Measurements from ENCODE around the gene ZNF518B.
A peak's percentile ranks its signal among the peaks of the same experiment; 100 is the strongest.
"Not testable (repeated sequence)": the region's sequence is repeated elsewhere in the genome, so short reads cannot be mapped to it uniquely, and the experiment has no call there.

ZNF518B gene

GRCh38 chr4:10458177-10458576 is 951 bp upstream of the ZNF518B start:
- no peak for DNase-seq (ENCODE audit: low read depth in 2 of 2)

- peak; percentile 20 to 23 for DNase-seq (ENCODE audit: low read depth in 2 of 2)
Measured at GRCh38 chr4:10456595-10457254, 501 bp downstream of the ZNF518B start.

GRCh38 chr4:10456260-10456594 is 999 bp downstream of the ZNF518B start:
- no peak for DNase-seq (ENCODE audit: low read depth in 2 of 2)

GRCh38 chr4:10455133-10455532 is 2.1 kb downstream of the ZNF518B start:
- DNase-seq (ENCODE audit: low read depth in 2 of 2), result no peak

- no peak for DNase-seq (ENCODE audit: low read depth in 2 of 2)
Measured at GRCh38 chr4:10454726-10455125, 2.5 kb downstream of the ZNF518B start.

GRCh38 chr4:10454121-10454520 is 3.1 kb downstream of the ZNF518B start:
- DNase-seq (ENCODE audit: low read depth in 2 of 2), result no peak

- DNase-seq (ENCODE audit: low read depth in 2 of 2), result no peak
Measured at GRCh38 chr4:10448991-10449390, 8.2 kb downstream of the ZNF518B start.

GRCh38 chr4:10442976-10443375 is 14.2 kb downstream of the ZNF518B start:
- no peak for DNase-seq (ENCODE audit: low read depth in 2 of 2)

GRCh38 chr4:10441512-10441911 is 15.7 kb downstream of the ZNF518B start:
- no peak for DNase-seq (ENCODE audit: low read depth in 2 of 2)

- DNase-seq (ENCODE audit: low read depth in 2 of 2), result no peak
Measured at GRCh38 chr4:10438924-10439323, 18.3 kb downstream of the ZNF518B start.

GRCh38 chr4:10437735-10438134 is 19.5 kb downstream of the ZNF518B start:
- DNase-seq (ENCODE audit: low read depth in 2 of 2), result no peak

GRCh38 chr4:10427680-10428079 is 29.5 kb downstream of the ZNF518B start:
- not testable (repeated sequence) for DNase-seq (ENCODE audit: low read depth in 2 of 2)

- no peak for DNase-seq (ENCODE audit: low read depth in 2 of 2)
Measured at GRCh38 chr4:10421344-10422055, 35.7 kb downstream of the ZNF518B start.

- no peak for DNase-seq (ENCODE audit: low read depth in 2 of 2)
Measured at GRCh38 chr4:10417740-10418139, 39.5 kb downstream of the ZNF518B start.

GRCh38 chr4:10416441-10416840 is 40.8 kb downstream of the ZNF518B start:
- DNase-seq (ENCODE audit: low read depth in 2 of 2), result no peak

- DNase-seq (ENCODE audit: low read depth in 2 of 2), result no peak
Measured at GRCh38 chr4:10413177-10413576, 44.0 kb downstream of the ZNF518B start.

GRCh38 chr4:10405672-10406071 is 51.6 kb downstream of the ZNF518B start:
- no peak for DNase-seq (ENCODE audit: low read depth in 2 of 2)

GRCh38 chr4:10403633-10404445 is 53.4 kb downstream of the ZNF518B start:
- DNase-seq (ENCODE audit: low read depth in 2 of 2), result no peak

- DNase-seq (ENCODE audit: low read depth in 2 of 2), result no peak
Measured at GRCh38 chr4:10395971-10396580, 61.1 kb downstream of the ZNF518B start.

All from fibroblast of skin of left biceps (primary cell).